Skeletal muscle tissue (tissue), 4 donors: Measurements from ENCODE around the gene GFRA1. TPM values are rescaled to one million over a fixed set of nuclear protein-coding genes. Genes with fewer than 3 reads are reported as not detected.

Experiments
- H3K27ac ChIP-seq: one replicate; pipeline ENCODE4 v1.7.0; 2013; ENCODE audit warnings: mild to moderate bottlenecking, low read depth, low read length, inconsistent platforms
- H3K27me3 ChIP-seq, 3 donors: one replicate each; pipeline ENCODE4 v1.7.0; 2013; ENCODE audit warnings: low read length in 3 of 3; ENCODE audit not compliant: control insufficient read depth in 3 of 3, insufficient read depth in 3 of 3
- H3K36me3 ChIP-seq, 3 donors: one replicate each; pipeline ENCODE4 v1.7.0; 2013; ENCODE audit warnings: low read length in 3 of 3; ENCODE audit not compliant: control insufficient read depth in 3 of 3, insufficient read depth in 3 of 3
- H3K4me1 ChIP-seq, 3 donors: one replicate each; pipeline ENCODE4 v1.7.0; 2013; ENCODE audit warnings: low read length in 3 of 3, mild to moderate bottlenecking in 3 of 3; ENCODE audit not compliant: control insufficient read depth in 3 of 3, insufficient read depth in 3 of 3
- H3K4me3 ChIP-seq, 3 donors: one replicate each; pipeline ENCODE4 v1.7.0; 2013; ENCODE audit warnings: low read length in 3 of 3
- H3K9ac ChIP-seq, 3 donors: one replicate each; pipeline ENCODE4 v1.7.0; 2013; ENCODE audit warnings: low read length in 3 of 3, mild to moderate bottlenecking in 3 of 3, moderate library complexity in 2 of 3, low read depth in 1 of 3
- H3K9me3 ChIP-seq, 3 donors: one replicate each; pipeline ENCODE4 v1.7.0; 2013; ENCODE audit warnings: low read length in 3 of 3; ENCODE audit not compliant: control insufficient read depth in 3 of 3
- total RNA-seq: library from RNA; depleted of rRNA; stranded (reverse); fragments of >200 nt; gene quantifications from one replicate; pipeline ENCODE4 v1.2.3, GENCODE V29; 2014
- donor health status: Osteomylitis.

Gene GFRA1
- total RNA-seq, 1 donor from 2014 or later: 24.0 TPM

DNA sequence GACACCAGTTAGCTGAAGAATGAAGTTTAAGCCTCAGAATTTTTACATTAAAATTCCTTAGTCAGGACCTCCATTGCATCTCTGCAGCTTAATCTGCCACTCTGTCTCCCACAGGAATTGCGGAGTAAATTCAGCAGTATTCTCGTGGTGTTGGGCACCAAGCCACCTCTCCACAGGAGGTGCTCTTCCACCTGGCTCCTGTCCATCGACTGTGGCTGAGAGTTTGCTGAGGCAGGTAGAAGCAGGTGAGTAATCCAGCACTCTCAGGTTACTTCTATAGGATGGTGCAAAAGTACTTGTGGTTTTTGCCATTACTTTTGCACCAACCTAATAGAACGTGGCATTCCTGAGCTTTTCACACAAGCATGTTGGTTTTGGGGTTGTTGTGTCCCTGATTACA lies 134.1 kb downstream of the GFRA1 start:
- H3K27ac ChIP-seq: no peak overlapping the region
- no peak overlapping the region for H3K4me3 ChIP-seq
- no peaks in the 10 kb centered on the region for H3K27me3 ChIP-seq
- no peaks in the 10 kb centered on the region for H3K4me1 ChIP-seq
- H3K9me3 ChIP-seq: no peaks in the 10 kb centered on the region
- H3K36me3 ChIP-seq: no peaks in the 10 kb centered on the region
- no peak overlapping the region for H3K9ac ChIP-seq

DNA sequence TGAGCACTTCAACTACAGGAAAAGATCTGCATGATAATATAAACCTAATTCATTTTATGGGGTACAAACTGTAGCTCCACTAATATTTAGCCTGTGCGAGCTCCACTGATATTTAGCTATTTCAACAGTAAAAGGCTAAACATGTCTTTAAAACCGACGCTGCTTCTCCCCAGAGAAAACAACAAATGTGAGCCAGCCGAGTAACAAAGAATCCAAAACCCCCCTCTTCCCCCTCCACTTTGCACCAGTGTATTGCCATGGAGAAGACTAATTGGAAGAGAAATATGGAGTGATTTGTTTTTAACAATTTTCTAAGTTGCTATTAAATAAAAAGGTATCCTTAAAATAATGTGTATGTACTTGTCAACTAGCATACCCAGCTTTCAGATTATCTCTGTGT lies 136.7 kb downstream of the GFRA1 start:
- Histone ChIP-seq H3K4me1 (no peaks in the 10 kb centered on the region), H3K4me3 (no peak overlapping the region), H3K9ac (no peak overlapping the region), H3K27me3 (peaks cover 0 to 2% (median 0%) of the 10 kb centered on the region in 3 donors), H3K36me3 (no peaks in the 10 kb centered on the region), H3K27ac (no peak overlapping the region), H3K9me3 (no peaks in the 10 kb centered on the region)

DNA sequence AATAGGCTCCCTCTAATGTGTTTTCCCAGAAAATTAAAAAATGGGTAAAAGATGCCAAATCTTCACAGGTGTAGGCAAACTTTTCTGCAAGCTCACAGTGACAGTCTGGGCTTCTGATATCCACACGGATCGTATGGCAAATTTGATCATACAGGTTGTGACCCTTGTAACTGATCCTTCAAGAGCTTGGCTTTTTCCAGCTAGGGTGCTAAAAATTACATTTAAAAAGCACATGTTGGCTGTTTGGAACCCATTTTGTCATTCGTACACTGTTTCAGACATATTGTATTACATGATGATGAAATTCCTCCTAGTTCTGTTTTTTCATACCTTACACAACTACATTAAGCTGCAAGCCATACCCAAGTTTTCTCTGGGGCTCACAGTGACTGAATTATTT lies 138.7 kb downstream of the GFRA1 start:
- H3K9ac ChIP-seq: no peak overlapping the region
- H3K9me3 ChIP-seq: peaks cover 0 to 4% (median 0%) of the 10 kb centered on the region in 3 donors
- H3K27me3 ChIP-seq: peaks cover 0 to 2% (median 0%) of the 10 kb centered on the region in 3 donors
- H3K4me1 ChIP-seq: no peaks in the 10 kb centered on the region
- no peak overlapping the region for H3K4me3 ChIP-seq
- H3K36me3 ChIP-seq: no peaks in the 10 kb centered on the region
- no peak overlapping the region for H3K27ac ChIP-seq

DNA sequence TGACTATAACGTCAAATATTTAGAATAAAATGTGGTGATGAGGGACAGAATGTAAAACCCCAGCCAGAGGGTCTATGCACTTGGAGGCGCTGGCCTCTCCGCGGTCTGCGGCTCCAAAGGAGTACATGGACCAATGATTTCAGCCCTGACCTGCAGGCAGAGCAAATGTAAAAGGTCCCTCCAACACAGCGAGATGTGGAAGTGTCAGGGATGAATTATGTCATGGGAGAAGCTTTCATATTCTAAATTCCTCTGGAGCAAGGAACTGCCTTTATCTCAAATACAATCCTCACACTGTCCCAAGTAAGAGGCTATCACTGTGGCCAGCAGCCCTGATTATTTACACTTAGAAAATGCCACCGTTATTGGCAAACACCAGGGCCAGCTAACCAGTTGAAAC lies 139.4 kb downstream of the GFRA1 start:
- Histone ChIP-seq H3K27me3 (peaks cover 0 to 2% (median 0%) of the 10 kb centered on the region in 3 donors), H3K4me3 (no peak overlapping the region), H3K9me3 (peaks cover 0 to 4% (median 0%) of the 10 kb centered on the region in 3 donors), H3K4me1 (no peaks in the 10 kb centered on the region), H3K27ac (no peak overlapping the region), H3K36me3 (no peaks in the 10 kb centered on the region), H3K9ac (no peak overlapping the region)

DNA sequence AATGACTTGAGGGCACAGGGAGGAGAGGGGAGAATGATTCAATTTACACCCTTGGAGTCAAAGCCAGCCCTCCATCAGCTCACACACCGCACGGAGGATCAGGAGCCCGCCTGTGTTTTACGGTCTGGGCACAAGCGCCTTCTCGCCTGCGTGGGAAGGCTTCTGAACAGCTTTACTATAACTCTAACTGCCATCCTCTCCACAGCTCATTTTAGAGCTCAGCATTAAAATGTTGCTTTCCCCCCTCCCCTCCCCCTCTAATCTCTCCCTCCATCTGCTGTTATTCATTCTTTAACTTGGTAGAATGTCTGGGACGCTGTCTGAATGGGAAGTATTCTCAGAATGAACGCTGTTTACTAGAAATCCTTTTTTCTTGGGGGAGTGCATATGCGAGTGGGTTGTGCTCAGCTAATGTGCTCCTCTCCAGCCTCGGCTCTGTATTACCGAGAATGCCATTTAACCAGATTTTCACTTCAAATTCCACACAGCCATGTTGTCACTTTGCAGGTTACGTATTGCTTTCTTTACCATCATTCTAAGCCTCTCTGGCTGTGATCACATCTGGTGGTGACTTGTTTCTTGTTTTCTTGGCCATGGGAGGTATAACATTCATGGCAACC lies 140.1 kb downstream of the GFRA1 start:
- Histone ChIP-seq H3K4me1 (no peaks in the 10 kb centered on the region), H3K9me3 (peaks cover 0 to 4% (median 0%) of the 10 kb centered on the region in 3 donors), H3K27ac (no peak overlapping the region), H3K4me3 (no peak overlapping the region), H3K36me3 (no peaks in the 10 kb centered on the region), H3K27me3 (peaks cover 0 to 2% (median 0%) of the 10 kb centered on the region in 3 donors), H3K9ac (no peak overlapping the region)

DNA sequence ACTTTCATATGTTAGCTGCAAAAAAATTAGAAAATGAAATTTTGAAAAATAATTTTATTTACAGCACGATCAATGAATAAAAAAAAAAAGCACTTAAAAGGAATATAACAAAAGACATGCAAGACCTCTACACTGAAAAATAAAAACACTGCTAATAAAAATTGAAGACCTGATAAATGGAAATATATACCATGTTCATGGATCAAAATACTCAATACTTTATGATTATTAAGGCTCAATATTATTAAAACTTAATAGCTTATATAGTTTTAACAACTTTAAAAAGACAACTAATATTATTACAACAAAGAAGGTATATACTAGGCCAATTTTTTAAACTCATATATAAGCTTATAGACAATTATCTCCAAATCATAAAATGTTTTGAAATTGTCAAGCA lies 143.0 kb downstream of the GFRA1 start:
- Histone ChIP-seq H3K27ac (no peak overlapping the region), H3K9me3 (peaks cover 0 to 4% (median 0%) of the 10 kb centered on the region in 3 donors), H3K27me3 (peaks cover 0 to 2% (median 0%) of the 10 kb centered on the region in 3 donors), H3K4me3 (no peak overlapping the region), H3K36me3 (peaks cover 0 to 2% (median under 1%) of the 10 kb centered on the region in 3 donors), H3K9ac (no peak overlapping the region), H3K4me1 (no peaks in the 10 kb centered on the region)

DNA sequence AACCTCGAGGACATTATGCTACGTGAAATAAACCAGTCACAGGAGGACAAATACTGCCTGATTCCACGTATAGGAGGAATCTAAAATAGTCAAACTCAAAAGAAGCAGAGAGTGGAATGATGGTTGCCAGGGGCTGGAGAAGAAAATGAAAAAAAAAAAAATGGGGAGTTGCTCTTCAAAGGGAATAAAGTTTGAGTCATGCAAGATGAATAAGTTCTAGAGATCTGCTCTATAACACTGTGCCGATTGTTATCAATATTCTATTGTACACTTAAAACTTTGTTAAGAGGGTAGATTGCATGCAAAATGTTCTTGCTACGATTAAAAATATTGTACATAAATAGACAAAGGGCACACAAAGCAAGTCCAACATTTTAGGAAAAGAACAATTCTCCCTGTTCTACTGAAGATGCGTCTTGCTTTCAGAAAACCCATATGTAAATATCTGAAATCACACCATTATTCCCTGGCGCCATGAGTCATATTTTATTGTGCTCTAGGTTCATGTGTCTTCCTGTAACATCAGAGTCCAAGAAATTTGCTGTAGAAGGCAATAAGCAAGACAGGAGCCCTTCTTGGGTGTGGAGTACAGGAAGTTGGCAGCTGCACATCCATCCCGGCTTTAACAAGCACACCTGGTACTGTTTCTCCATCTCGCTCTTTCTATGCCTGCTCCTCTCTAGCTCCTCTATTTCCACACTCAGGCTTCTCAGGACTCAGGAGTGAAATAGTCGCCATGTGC lies 145.9 kb downstream of the GFRA1 start:
- H3K27me3 ChIP-seq: no peaks in the 10 kb centered on the region
- peaks cover 0 to 4% (median 3%) of the 10 kb centered on the region in 3 donors for H3K36me3 ChIP-seq
- H3K9me3 ChIP-seq: peaks cover 0 to 4% (median 0%) of the 10 kb centered on the region in 3 donors
- no peak overlapping the region for H3K9ac ChIP-seq
- peaks cover 0 to 2% (median 0%) of the 10 kb centered on the region in 3 donors for H3K4me1 ChIP-seq
- H3K4me3 ChIP-seq: no peak overlapping the region
- H3K27ac ChIP-seq: no peak overlapping the region

DNA sequence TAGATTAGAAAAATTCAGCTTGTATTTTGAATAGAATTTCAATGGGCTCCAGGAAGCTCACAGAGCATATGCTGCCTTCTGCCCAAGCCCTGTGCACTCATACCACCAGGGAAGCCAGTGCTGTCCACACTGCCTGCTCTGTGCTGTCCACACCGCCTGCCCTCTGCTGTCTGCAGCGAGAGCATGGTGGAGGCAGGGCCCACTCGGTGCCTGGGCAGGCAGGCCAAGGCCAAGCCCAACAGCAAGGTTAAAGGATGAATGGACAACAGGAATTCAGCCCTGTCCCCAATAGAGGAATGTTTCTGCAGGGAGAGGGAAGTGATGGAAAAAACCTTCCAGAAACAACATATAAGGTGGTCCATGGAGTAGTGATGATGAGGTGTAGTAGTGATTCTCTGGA lies 146.8 kb downstream of the GFRA1 start:
- Histone ChIP-seq H3K9me3 (peaks cover 0 to 4% (median 0%) of the 10 kb centered on the region in 3 donors), H3K27ac (no peak overlapping the region), H3K4me1 (peaks cover 3 to 10% (median 7%) of the 10 kb centered on the region in 3 donors), H3K27me3 (no peaks in the 10 kb centered on the region), H3K36me3 (peaks cover 0 to 4% (median 3%) of the 10 kb centered on the region in 3 donors), H3K4me3 (no peak overlapping the region), H3K9ac (no peak overlapping the region)

DNA sequence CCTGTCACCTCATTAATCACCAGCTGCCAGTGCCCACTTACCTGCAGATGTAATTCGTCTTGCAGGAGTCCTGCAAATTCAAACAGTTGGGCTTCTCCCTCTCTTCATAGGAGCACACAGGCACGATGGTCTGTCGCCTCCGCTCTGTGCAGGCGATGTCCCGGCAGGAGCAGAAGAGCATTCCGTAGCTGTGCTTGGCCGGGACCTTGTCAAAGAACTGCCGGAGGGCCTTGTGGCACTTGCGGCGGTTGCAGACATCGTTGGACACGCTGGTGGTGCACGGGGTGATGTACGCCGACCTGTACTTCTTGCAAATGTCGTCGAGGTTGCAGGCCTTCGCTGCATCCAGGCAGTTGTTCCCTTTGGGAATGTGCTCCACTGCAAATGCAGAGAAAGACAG lies 147.8 kb downstream of the GFRA1 start:
- no peak overlapping the region for H3K9ac ChIP-seq
- no peaks in the 10 kb centered on the region for H3K27me3 ChIP-seq
- H3K36me3 ChIP-seq: peaks cover 0 to 4% (median 3%) of the 10 kb centered on the region in 3 donors
- H3K4me3 ChIP-seq: no peak overlapping the region
- no peak overlapping the region for H3K27ac ChIP-seq
- H3K4me1 ChIP-seq: peaks cover 10 to 18% (median 11%) of the 10 kb centered on the region in 3 donors
- peaks cover 0 to 2% (median 0%) of the 10 kb centered on the region in 3 donors for H3K9me3 ChIP-seq

DNA sequence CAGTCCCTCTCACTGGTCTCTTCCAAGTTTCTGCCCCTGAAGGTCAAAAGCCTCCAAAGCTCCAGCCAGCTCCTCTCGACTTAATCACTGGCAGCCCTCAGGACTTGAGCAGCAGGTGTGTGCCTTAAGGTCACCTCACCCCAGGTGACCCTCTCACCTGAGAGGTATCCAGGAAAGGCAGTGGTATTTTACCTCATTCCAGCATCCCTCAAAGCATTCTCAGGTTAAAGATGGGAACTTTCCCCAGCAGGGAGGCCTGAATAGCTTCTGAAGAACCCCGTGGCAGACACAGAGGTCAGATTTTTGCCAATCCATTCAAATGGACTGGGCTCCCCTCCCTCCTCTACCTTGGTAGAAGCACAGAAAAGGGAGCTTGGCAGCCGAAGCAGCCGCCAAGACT lies 148.2 kb downstream of the GFRA1 start:
- Histone ChIP-seq H3K27ac (no peak overlapping the region), H3K27me3 (no peaks in the 10 kb centered on the region)

More for the DNA sequence above, 148.2 kb downstream of the GFRA1 start:
- Histone ChIP-seq H3K9ac (no peak overlapping the region), H3K9me3 (peaks cover 0 to 2% (median 0%) of the 10 kb centered on the region in 3 donors), H3K4me3 (no peak overlapping the region), H3K4me1 (peaks cover 10 to 18% (median 11%) of the 10 kb centered on the region in 3 donors), H3K36me3 (peaks cover 0 to 4% (median 3%) of the 10 kb centered on the region in 3 donors)
